KOPT-K1 (cell line): ENCODE results near the gene EMC6.

ENCODE experiments used
- H3K27ac ChIP-seq: fragments of 200-600 bp; sonication (generic); 2 replicates; pipeline ENCODE4 v1.5.1; 2016; ENCODE audit warnings: antibody characterized with exemption, mild to moderate bottlenecking, low read depth, low read length; ENCODE audit not compliant: poor library complexity, severe bottlenecking
- H3K36me3 ChIP-seq: fragments of 200-600 bp; sonication (generic); 2 replicates; pipeline ENCODE4 v1.5.1; 2017; ENCODE audit warnings: antibody characterized with exemption, mild to moderate bottlenecking, low read length, moderate library complexity; ENCODE audit not compliant: insufficient read depth
- H3K9me3 ChIP-seq: fragments of 200-600 bp; sonication (generic); 2 replicates; pipeline ENCODE4 v1.5.1; 2017; ENCODE audit warnings: antibody characterized with exemption, low read length, mild to moderate bottlenecking; ENCODE audit not compliant: insufficient read depth, poor library complexity, severe bottlenecking

EMC6 gene

DNA sequence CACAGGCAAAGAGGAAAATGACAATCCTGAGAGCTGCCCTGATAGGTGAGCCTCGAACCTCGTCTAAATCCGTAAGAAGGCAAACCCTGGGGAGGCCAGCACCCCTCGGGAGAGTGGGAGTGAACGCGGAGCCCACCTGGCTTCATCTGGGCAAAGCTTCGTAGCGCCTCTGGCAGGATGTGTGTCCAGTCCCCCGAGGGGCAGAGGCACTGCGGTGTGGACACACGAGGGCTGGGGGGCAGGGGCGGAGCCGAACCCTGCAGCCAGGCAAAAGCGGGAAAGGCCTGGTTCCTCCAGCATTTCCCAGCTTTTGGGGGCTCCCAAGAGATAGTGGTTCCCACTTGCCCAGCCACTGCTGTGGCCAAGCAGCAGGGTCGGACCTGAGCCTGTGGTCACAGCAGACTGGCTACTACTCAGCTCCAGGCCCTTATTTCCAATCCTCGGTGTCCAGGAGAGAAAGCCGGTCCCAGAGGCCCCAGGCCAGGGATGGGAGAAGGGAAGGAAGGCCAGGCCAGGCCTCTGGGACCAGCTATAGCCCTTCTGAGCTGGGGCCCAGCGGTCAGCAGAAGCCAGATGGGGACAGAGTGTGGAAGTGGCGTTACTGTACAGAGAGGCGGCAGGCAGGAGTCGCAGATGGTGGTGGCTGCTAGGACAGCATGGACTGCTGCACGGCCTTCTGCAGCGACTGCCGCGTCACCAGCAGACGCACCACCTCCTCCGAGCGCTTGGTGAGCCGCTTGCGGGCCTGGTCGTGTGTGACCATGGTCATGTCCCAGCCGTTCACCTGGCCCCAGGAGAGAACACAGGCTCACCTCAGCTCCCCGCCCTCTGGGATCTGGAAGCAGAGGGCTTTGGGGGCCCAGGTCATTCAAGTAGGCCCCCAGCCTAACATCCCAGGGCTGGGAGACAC, 5.3 kb upstream of the EMC6 start:
- Histone ChIP-seq H3K36me3 (peaks cover 13% of the 10 kb centered on the region; the same call in 1 of the 2 replicates), H3K9me3 (no peaks in the 10 kb centered on the region), H3K27ac (no peak overlapping the region)

DNA sequence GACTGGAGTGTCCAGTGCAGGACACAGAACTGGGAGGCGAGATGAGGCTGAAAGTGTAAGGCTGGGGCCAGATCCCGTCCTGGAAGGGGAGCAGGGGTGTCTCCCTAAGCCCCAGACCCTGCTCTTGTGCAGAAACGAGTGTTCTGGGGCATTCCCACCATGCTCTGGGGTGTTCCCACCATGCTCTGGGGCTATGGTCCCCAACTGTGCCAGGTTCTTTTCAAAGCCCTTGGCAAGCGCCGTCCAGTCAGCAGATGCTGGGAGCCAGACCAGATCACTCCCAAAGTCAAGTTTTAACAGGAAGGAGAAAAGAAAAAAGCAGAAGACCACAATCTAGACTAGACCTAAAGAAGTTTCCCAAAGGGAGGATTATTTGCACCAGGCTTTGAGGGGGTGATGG, 2.8 kb upstream of the EMC6 start:
- Histone ChIP-seq H3K36me3 (peaks cover 18% of the 10 kb centered on the region; the same call in 1 of the 2 replicates), H3K27ac (no peak overlapping the region), H3K9me3 (no peaks in the 10 kb centered on the region)

DNA sequence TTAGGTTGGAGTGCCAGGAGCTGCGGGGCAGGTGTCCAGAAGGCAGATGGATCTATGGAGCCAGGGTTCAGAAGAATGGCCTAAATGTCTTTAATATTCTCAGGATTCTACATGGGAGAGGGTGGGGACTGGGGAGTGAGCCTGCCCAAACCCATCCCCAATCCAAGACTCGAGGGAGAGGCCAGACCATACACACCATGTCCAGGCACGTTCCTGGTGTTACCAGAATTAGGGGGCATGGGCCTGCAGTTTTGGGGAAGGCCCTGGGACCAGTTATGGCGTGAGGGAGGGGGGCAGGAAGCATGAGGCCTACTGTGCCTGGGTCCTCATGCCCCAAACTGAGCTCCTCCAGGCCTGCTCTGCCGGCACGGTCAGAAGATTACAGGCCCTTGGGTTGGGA, 2.1 kb upstream of the EMC6 start:
- H3K27ac ChIP-seq, result no peak overlapping the region
- peaks cover 22% of the 10 kb centered on the region; the same call in 1 of the 2 replicates for H3K36me3 ChIP-seq
- H3K9me3 ChIP-seq, result no peaks in the 10 kb centered on the region

DNA sequence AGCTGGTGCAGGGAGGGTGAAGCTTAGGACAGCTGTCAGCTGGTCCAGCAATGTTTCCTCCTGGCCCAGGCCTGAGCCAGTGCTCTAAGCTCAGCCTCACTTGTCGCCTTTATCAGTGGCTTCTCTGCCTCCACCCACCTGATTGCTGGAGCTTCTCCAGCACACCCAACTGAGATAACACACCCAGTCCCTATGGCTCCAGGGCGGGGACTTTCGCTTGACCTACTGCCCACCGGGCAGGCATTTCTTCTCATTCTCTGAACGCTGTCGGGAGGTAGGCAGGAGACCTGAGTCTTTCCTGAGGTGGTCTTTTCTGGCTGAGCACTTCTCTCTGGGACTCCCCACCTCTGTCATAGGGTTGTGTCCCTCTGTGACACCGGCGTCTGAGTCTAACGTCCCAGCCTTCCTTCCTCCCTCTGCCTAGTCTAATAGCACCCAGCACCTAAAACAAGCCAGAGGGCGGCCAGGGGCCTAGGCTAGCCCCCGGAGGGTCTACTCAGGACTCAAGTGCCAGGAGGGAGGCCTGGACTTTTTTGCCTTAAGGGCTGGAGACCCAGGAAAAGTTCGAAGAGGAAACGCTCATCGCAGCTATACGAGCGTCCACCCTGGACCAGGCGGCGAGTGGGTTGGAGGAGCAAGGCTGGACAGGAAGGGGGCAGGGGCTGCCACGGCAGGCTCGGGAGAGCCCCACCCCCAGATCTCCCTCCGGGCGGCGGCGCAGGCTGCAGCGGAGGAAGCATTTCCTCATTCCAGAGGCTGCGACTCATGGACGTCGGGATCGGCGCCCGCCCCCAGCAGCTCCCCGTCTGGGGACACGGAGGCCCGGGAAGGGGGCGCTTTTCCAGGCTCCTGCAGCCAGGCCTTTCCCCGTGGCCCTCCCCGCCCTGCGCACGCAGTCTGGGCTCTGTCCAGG, 990 bp upstream of the EMC6 start:
- Histone ChIP-seq H3K27ac (peak overlapping the region; percentile 81), H3K36me3 (peaks cover 33% of the 10 kb centered on the region; the same call in 1 of the 2 replicates), H3K9me3 (no peaks in the 10 kb centered on the region)

DNA sequence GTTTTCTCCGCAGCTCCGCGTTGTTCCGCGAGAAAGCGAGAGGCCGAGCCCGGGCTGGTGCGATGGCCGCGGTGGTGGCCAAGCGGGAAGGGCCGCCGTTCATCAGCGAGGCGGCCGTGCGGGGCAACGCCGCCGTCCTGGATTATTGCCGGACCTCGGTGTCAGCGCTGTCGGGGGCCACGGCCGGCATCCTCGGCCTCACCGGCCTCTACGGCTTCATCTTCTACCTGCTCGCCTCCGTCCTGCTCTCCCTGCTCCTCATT, 404 bp downstream of the EMC6 start:
- Histone ChIP-seq H3K9me3 (no peaks in the 10 kb centered on the region), H3K36me3 (peaks cover 37% of the 10 kb centered on the region), H3K27ac (peak overlapping the region; percentile 81)

DNA sequence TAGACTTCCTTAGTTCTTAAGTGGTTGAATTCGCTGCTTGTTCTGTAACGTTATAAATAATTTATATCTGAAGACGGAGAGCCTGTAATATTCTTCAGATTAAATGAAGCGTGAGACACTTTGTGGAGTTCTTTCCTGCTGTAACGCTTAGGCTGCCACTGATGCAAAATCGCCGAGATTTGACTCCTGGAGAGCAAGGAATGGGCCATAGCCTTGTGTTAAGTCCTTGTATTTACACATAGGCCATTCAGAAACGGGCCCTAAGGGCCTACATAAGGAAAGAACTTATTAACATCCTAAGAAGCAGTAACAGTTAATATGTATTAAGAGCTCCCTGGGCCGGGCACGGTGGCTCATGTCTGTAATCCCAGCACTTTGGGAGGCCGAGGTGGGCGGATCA, 936 bp downstream of the EMC6 start:
- peaks cover 35% of the 10 kb centered on the region for H3K36me3 ChIP-seq
- H3K27ac ChIP-seq, result peak overlapping the region; percentile 81
- no peaks in the 10 kb centered on the region for H3K9me3 ChIP-seq

DNA sequence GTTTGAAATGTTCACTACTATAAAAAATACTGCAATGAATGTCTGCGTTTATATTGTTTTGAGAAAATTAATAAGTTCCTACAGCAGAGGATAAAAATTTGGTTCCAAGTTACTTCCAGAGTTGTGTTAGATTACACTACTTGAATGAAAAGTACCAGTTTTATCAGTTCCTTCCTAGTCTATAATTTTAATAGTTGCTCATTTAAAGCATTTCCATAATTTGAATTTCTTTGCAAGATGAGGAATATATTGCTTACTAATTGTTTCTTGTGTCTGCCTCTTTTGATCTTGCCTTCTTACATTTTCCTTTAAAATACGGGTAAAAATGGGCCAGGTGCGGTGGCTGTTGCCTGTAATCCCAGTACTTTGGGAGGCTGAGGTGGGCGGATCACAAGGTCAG, 4.0 kb downstream of the EMC6 start:
- Histone ChIP-seq H3K36me3 (peaks cover 64% of the 10 kb centered on the region), H3K9me3 (no peaks in the 10 kb centered on the region), H3K27ac (no peak overlapping the region)

DNA sequence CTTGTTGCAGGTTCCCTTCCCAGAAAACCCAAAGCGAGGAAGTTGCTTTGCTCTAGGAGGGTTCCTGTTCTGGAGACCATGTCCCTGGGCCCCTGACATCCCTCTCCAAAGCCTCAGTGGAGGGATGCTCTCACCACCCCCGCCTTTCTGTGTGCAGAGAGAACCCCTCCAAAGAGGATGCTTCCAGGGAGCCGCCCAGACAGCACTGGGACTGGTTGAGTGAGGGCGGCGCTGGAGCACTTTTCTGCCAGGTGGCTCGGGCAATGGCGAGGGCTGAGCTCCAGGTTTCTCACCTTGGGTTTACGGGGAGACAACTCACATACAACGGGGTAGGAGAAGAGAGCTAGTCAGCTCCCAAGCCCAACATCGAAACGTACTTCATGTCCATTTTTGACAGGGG, 7.3 kb downstream of the EMC6 start:
- Histone ChIP-seq H3K9me3 (no peaks in the 10 kb centered on the region), H3K36me3 (peaks cover 85% of the 10 kb centered on the region), H3K27ac (no peak overlapping the region)

DNA sequence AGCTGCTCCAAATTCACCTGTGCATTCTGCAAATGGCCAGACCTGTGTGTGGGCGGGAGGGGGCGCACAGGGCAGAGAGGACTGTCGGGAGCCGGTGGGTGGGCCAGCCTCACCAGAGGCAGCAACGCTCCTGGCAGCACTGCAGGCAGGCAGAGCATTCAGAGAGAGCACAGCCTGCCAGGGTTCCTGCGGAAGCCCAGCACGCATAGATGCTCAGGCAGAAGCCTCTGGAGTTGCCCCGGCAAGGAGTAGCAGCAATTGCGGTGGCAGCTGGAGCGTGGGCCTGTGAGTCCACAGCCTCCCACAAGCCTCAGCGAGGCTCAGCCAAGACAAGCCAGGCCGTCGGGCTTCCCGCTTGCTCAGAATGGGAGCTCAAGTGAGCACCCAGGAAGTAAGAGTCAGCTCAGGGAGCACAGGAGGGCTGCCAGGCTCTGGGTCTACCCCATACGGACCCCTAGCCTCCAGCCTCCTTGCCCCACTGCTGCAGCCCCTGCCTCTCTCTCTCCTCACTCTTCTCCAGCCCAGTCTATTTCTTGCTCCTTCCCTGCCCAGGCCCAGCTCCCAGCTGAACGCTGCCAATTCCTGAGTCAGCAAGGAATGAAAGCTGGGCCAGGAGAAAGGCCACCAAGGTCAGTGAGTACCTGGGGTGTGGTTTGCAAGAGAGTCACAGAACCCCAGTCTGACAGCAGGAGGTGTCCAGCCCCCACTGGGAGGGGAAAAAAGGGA, 9.6 kb downstream of the EMC6 start:
- Histone ChIP-seq H3K27ac (no peak overlapping the region), H3K36me3 (peaks cover 90% of the 10 kb centered on the region), H3K9me3 (no peaks in the 10 kb centered on the region)

DNA sequence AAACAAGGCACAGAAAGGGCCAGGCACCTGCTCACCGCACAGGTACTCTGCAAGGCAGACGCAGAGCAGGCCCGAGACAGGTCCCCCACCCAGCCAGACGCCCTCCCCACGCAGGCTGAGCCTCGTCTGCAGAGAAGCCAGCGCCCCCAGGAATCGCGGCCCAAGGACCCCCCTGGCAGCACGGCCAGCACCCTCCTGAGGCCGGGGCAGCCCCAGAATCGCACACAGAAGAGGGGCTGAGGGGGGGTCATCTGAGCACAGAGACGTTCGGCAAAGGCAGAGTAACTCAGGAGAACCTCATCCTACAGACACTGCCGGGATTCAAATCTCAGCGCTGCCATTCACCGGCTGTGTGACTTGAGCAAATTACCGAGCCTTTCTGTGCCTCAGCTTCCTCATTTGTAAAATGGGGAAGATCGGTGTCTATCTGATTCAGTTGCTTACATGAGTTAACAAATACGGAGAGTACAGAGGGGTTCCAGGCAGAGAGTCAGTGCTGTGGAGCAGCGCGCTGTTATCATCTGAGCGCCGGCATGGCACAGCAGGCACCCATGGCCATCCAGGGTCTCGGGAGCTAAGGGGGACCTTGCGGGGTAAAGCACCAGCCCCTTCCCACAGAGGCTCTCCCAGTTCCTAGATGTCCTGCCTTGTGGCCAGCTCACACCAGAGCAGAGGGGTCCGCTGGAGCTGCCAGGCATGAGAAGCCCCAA, 10.4 kb downstream of the EMC6 start:
- Histone ChIP-seq H3K36me3 (peaks cover 90% of the 10 kb centered on the region), H3K27ac (no peak overlapping the region), H3K9me3 (no peaks in the 10 kb centered on the region)

DNA sequence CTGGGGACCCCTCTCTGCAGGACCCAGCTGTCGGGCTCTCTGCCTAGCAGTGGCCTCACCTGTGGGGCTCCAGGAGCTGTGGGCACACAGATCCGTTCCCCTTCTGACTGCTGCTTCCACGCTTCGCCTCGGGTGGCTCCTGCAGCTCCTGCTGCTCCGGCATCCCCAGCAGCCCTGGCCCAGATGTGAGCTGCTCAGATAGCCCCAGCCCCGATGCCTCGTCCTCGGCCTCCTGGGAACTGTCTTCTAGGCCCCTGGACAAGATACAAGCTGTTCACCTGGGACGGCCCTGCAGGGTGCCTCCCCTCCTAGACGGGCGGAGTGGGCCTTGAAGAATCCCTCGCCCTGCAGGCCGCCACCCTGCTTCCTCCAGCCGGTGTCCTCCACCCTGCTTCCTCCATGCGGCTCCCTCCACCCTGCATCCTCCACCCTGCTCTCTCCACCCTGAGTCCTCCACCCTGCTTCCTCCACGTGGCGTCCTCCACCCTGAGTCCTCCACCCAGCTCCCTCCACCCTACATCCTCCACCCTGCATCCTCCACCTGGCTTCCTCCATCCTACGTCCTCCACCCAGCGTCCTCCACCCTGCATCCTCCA, 11.0 kb downstream of the EMC6 start:
- no peak overlapping the region for H3K27ac ChIP-seq
- no peaks in the 10 kb centered on the region for H3K9me3 ChIP-seq
- peaks cover 92% of the 10 kb centered on the region for H3K36me3 ChIP-seq

DNA sequence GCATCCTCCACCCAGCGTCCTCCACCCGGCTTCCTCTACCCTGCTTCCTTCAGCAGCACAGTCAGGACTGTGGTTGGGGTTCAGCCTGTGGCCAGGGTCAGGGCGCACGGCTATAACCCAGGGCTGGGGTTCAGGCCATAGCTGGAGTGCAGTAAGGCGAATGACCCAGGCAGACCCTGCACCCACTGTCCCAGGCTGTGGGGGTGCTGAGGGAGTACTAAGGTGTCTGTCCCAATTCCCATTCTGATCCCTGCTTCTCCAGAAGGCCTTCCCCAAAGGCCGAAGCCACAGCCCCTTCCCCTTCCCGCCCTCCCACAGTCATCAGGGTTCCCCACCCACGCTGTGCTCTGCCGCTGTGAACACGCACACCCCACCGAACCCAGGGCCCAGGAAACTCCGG, 12.4 kb downstream of the EMC6 start:
- H3K27ac ChIP-seq, result no peak overlapping the region
- peaks cover 86% of the 10 kb centered on the region for H3K36me3 ChIP-seq
- H3K9me3 ChIP-seq, result no peaks in the 10 kb centered on the region

DNA sequence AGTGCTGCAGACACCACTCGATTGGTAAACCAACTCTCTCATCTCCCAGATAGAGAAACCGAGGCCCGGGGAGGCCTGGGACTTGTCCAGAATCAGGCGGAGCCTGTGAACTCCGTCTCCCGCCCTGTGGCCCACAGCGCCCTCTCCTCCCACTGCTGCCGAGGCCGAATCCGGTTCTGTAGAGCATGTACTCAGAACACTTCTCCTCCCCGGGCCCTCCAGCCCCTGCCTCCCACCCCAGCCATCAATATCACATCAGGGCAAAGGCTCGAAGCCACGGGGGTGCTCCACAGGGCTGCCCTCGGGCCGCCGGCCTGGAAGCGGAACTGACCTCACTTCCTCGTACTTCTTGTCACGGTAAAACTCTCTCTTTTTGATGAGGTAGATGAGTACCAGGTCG, 13.0 kb downstream of the EMC6 start:
- no peaks in the 10 kb centered on the region for H3K9me3 ChIP-seq
- no peak overlapping the region for H3K27ac ChIP-seq
- peaks cover 81% of the 10 kb centered on the region for H3K36me3 ChIP-seq

DNA sequence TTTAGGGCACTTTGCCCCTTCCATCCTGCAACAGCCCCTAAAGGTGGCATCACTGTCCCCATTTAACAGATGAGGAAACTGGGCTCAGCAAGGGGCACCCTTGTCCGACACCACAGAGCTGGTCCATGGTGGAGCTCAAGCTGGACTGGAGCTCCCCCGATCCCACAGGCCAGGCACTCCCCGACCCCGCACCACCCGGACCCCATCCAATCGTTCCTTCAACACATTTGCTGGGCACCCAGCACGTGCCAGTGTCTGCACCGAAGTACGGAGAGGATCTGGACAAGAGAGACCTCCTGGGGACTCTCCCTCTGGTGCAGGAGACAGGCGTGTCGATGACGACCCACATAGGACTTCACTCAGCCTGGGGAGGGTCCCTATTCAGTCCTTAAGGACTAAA, 13.4 kb downstream of the EMC6 start:
- no peak overlapping the region for H3K27ac ChIP-seq
- H3K9me3 ChIP-seq, result no peaks in the 10 kb centered on the region
- peaks cover 77% of the 10 kb centered on the region for H3K36me3 ChIP-seq
